Stimulated activated CD4-positive, alpha-beta T cell treated with anti-CD3 and anti-CD28 coated beads, Interleukin-1b, Interleukin-23, amount 100 ng/mL, for 48 hours (primary cell): Measurements from ENCODE around the gene HSPA4.
"Not testable (repeated sequence)": the region's sequence is repeated elsewhere in the genome, so short reads cannot be mapped to it uniquely, and the experiment has no call there.

Source experiments
- DNase-seq: peaks from one replicate; pipeline ENCODE4 v3.0.0-alpha.2; 2020

Gene HSPA4

GRCh38 chr5:133128066-133128465, 76.3 kb downstream of the HSPA4 start:
- DNase-seq, result no peak

- no peak for DNase-seq
Observed at GRCh38 chr5:133129289-133129688, 77.5 kb downstream of the HSPA4 start.

GRCh38 chr5:133129950-133130349, 78.1 kb downstream of the HSPA4 start:
- DNase-seq, result no peak

- no peak for DNase-seq
Observed at GRCh38 chr5:133130387-133131118, 78.7 kb downstream of the HSPA4 start.

GRCh38 chr5:133132717-133133116, 80.9 kb downstream of the HSPA4 start:
- no peak for DNase-seq

GRCh38 chr5:133133241-133133640, 81.4 kb downstream of the HSPA4 start:
- not testable (repeated sequence) for DNase-seq

GRCh38 chr5:133136890-133137289, 85.1 kb downstream of the HSPA4 start:
- DNase-seq, result not testable (repeated sequence)

GRCh38 chr5:133140311-133140710, 88.5 kb downstream of the HSPA4 start:
- no peak for DNase-seq

- no peak for DNase-seq
Observed at GRCh38 chr5:133141746-133142145, 89.9 kb downstream of the HSPA4 start.

GRCh38 chr5:133142782-133143181, 91.0 kb downstream of the HSPA4 start:
- no peak for DNase-seq

GRCh38 chr5:133144245-133144981, 92.6 kb downstream of the HSPA4 start:
- no peak for DNase-seq

- no peak for DNase-seq
Observed at GRCh38 chr5:133145436-133146170, 93.8 kb downstream of the HSPA4 start.

- no peak for DNase-seq
Observed at GRCh38 chr5:133147411-133147810, 95.6 kb downstream of the HSPA4 start.

GRCh38 chr5:133147815-133148567, 96.2 kb downstream of the HSPA4 start:
- DNase-seq, result no peak

- no peak for DNase-seq
Observed at GRCh38 chr5:133149345-133149744, 97.5 kb downstream of the HSPA4 start.

GRCh38 chr5:133150909-133151544, 99.2 kb downstream of the HSPA4 start:
- DNase-seq, result no peak

GRCh38 chr5:133154274-133155075, 102.7 kb downstream of the HSPA4 start:
- no peak for DNase-seq

GRCh38 chr5:133155326-133155969, 103.6 kb downstream of the HSPA4 start:
- DNase-seq, result no peak
